GM23338 (cell line): ENCODE measurements around the gene TTC28. TPM values are rescaled to one million over a fixed set of nuclear protein-coding genes. Genes with fewer than 3 reads are reported as not detected.
"Not testable (repeated sequence)": the region's sequence is repeated elsewhere in the genome, so short reads cannot be mapped to it uniquely, and the experiment has no call there.

Experiments
- ATAC-seq: fragments of 200-7000 bp; cut with Tn5 transposase; 3 replicates; pipeline ENCODE4 v1.9.1; 2020
- DNase-seq: peaks from one replicate; pipeline ENCODE4 v3.0.0-alpha.2; 2015; ENCODE audit warnings: low spot score
- H2AFZ ChIP-seq: fragments of 200-600 bp; sonication (generic); 2 replicates; pipeline ENCODE4 v1.8.0; 2016; ENCODE audit warnings: antibody characterized with exemption, mild to moderate bottlenecking, moderate library complexity
- H3F3A ChIP-seq: fragments of 200-600 bp; sonication (generic); replicated peaks from 2 replicates; pipeline ENCODE4 v1.8.0; 2017; ENCODE audit warnings: antibody characterized with exemption, mixed run types, low read depth
- H3K27ac ChIP-seq: fragments of 200-600 bp; sonication (generic); 2 replicates; pipeline ENCODE4 v1.6.1; 2016; ENCODE audit warnings: low read depth
- H3K27me3 ChIP-seq: fragments of 200-600 bp; sonication (generic); 2 replicates; pipeline ENCODE4 v1.8.0; 2016; ENCODE audit warnings: mild to moderate bottlenecking, mixed run types, moderate library complexity; ENCODE audit not compliant: insufficient read depth
- H3K36me3 ChIP-seq: fragments of 200-600 bp; sonication (generic); 2 replicates; pipeline ENCODE4 v1.8.0; 2016; ENCODE audit warnings: mild to moderate bottlenecking; ENCODE audit not compliant: insufficient read depth
- H3K4me1 ChIP-seq: fragments of 200-600 bp; sonication (generic); 2 replicates; pipeline ENCODE4 v1.8.0; 2016; ENCODE audit warnings: mild to moderate bottlenecking, moderate library complexity; ENCODE audit not compliant: insufficient read depth
- H3K4me2 ChIP-seq: fragments of 200-600 bp; sonication (generic); 2 replicates; pipeline ENCODE4 v1.7.1; 2017; ENCODE audit warnings: mixed run types
- H3K4me3 ChIP-seq: fragments of 200-600 bp; sonication (generic); 2 replicates; pipeline ENCODE4 v1.6.1; 2016; ENCODE audit warnings: mixed run types
- H3K79me2 ChIP-seq: fragments of 200-600 bp; sonication (generic); replicated peaks from 2 replicates; pipeline ENCODE4 v1.8.0; 2017; ENCODE audit warnings: mild to moderate bottlenecking; ENCODE audit not compliant: insufficient read depth
- H3K9me2 ChIP-seq: fragments of 200-600 bp; sonication (generic); 2 replicates; pipeline ENCODE4 v1.8.0; 2017; ENCODE audit not compliant: insufficient read depth
- H4K20me1 ChIP-seq: fragments of 200-600 bp; sonication (generic); replicated peaks from 2 replicates; pipeline ENCODE4 v1.8.0; 2017; ENCODE audit warnings: mild to moderate bottlenecking; ENCODE audit not compliant: insufficient read depth
- H3K27ac Mint-ChIP-seq: 2 replicates; pipeline ENCODE4 v1.8.0; 2020; ENCODE audit warnings: inconsistent platforms, mild to moderate bottlenecking, moderate library complexity, mixed read lengths
- H3K27me3 Mint-ChIP-seq: 3 replicates; pipeline ENCODE4 v1.8.0; 2022; ENCODE audit warnings: low read depth, mild to moderate bottlenecking, moderate library complexity, mixed read lengths, inconsistent platforms; ENCODE audit not compliant: insufficient read depth, poor library complexity
- H3K36me3 Mint-ChIP-seq: 3 replicates; pipeline ENCODE4 v1.8.0; 2021; ENCODE audit warnings: low read depth, mild to moderate bottlenecking, inconsistent platforms, moderate library complexity, mixed read lengths
- H3K4me1 Mint-ChIP-seq: 3 replicates; pipeline ENCODE4 v1.8.0; 2020; ENCODE audit warnings: mild to moderate bottlenecking, inconsistent platforms, mixed read lengths
- H3K4me3 Mint-ChIP-seq: 3 replicates; pipeline ENCODE4 v1.8.0; 2021; ENCODE audit warnings: moderate library complexity, mild to moderate bottlenecking, inconsistent platforms, mixed read lengths
- H3K9me3 Mint-ChIP-seq: 3 replicates; pipeline ENCODE4 v1.8.0; 2020; ENCODE audit warnings: moderate library complexity, mild to moderate bottlenecking, inconsistent platforms, mixed read lengths
- ETS1 ChIP-seq: IDR thresholded peaks from 2 replicates; pipeline ENCODE4 v1.6.1; 2016; ENCODE audit warnings: antibody characterized with exemption
- EZH2 ChIP-seq: fragments of 200-600 bp; sonication (generic); IDR thresholded peaks from one replicate; pipeline ENCODE4 v1.8.0; 2017; ENCODE audit warnings: antibody characterized with exemption, mild to moderate bottlenecking, low read depth; ENCODE audit not compliant: unreplicated experiment
- EZH2phosphoT487 ChIP-seq: fragments of 200-600 bp; sonication (generic); IDR thresholded peaks from one replicate; pipeline ENCODE4 v1.8.1; 2018; ENCODE audit warnings: antibody characterized with exemption; ENCODE audit not compliant: unreplicated experiment
- ZNF114 ChIP-seq: fragments of 250-450 bp; sonication (Bioruptor Pico); IDR thresholded peaks from 2 replicates; pipeline ENCODE4 v1.5.0; 2020; ENCODE audit warnings: mild to moderate bottlenecking, moderate library complexity
- ZNF331 ChIP-seq: fragments of 250-450 bp; sonication (Bioruptor Pico); IDR thresholded peaks from 2 replicates; pipeline ENCODE4 v1.5.0; 2020; ENCODE audit warnings: low read depth, mild to moderate bottlenecking, moderate library complexity
- polyA plus RNA-seq: library from polyadenylated mRNA; unstranded; fragments of >200 nt; fragmentation: Nextera tagmentation; extraction: Ambion mirVana; gene quantifications from 2 replicates; pipeline ENCODE4 v1.2.1, GENCODE V29; 2016
- total RNA-seq: library from RNA; depleted of rRNA; stranded (reverse); fragments of >200 nt; shearing (Covaris generic); gene quantifications from 2 replicates; pipeline ENCODE4 v1.2.3, GENCODE V29; 2014

TTC28 gene
- total and polyA plus RNA-seq, 2 experiments from 2014 or later = 4.5 to 16.1 TPM

GRCh38 chr22:28217277-28217676, 462.4 kb downstream of the TTC28 start:
- H4K20me1 ChIP-seq = no peaks in the 10 kb centered on the region
- Mint-ChIP-seq H3K27me3 (peaks cover 4% of the 10 kb centered on the region), H3K4me1 (peaks cover 4% of the 10 kb centered on the region; the same call in 1 of the 3 replicates), H3K27ac (no peak overlapping the region), H3K4me3 (no peak overlapping the region), H3K36me3 (no peaks in the 10 kb centered on the region), H3K9me3 (peaks cover 4% of the 10 kb centered on the region; the same call in 2 of the 3 replicates)
- no peaks in the 10 kb centered on the region for H3K79me2 ChIP-seq
- H3K4me1 ChIP-seq = no peaks in the 10 kb centered on the region
- no peaks in the 10 kb centered on the region for H3F3A ChIP-seq
- no peak overlapping the region for H3K4me3 ChIP-seq
- no peak overlapping the region for H3K27ac ChIP-seq
- no peaks in the 10 kb centered on the region for H3K27me3 ChIP-seq
- DNase-seq (no peak), ATAC-seq (no peak)
- H3K36me3 ChIP-seq = no peaks in the 10 kb centered on the region
- TF ChIP-seq ZNF114 (CRISPR knock-in tag) = no peak
- no peak for TF ChIP-seq ZNF331 (CRISPR knock-in tag)
- TF ChIP-seq EZH2phosphoT487 = no peak
- no peak overlapping the region for H2AFZ ChIP-seq
- no peaks in the 10 kb centered on the region for H3K9me2 ChIP-seq
- H3K4me2 ChIP-seq = no peak overlapping the region

GRCh38 chr22:28214750-28215149, 464.9 kb downstream of the TTC28 start:
- H3K4me3 ChIP-seq, H2AFZ ChIP-seq, H3K27ac Mint-ChIP-seq, H3K9me3 Mint-ChIP-seq, ATAC-seq, H3K4me1 Mint-ChIP-seq, H4K20me1 ChIP-seq, DNase-seq, H3F3A ChIP-seq, H3K27ac ChIP-seq, H3K4me1 ChIP-seq, H3K36me3 ChIP-seq, H3K4me3 Mint-ChIP-seq, H3K9me2 ChIP-seq, H3K79me2 ChIP-seq, H3K4me2 ChIP-seq, H3K36me3 Mint-ChIP-seq: not testable (repeated sequence)
- H3K27me3 ChIP-seq = peaks cover 11% of the 10 kb centered on the region
- peaks cover 11% of the 10 kb centered on the region for H3K27me3 Mint-ChIP-seq

GRCh38 chr22:28209457-28209856, 470.2 kb downstream of the TTC28 start:
- ATAC-seq, H3K36me3 ChIP-seq, H3K27ac ChIP-seq, H2AFZ ChIP-seq, H3K36me3 Mint-ChIP-seq, DNase-seq, H3K9me2 ChIP-seq, H3F3A ChIP-seq, H4K20me1 ChIP-seq, H3K9me3 Mint-ChIP-seq, H3K27ac Mint-ChIP-seq, H3K79me2 ChIP-seq, H3K4me3 Mint-ChIP-seq: not testable (repeated sequence)
- Histone ChIP-seq H3K4me3 (peak overlapping the region; percentile 26; the same call in 1 of the 2 replicates), H3K4me2 (peak overlapping the region; percentile 68), H3K27me3 (peaks cover 24% of the 10 kb centered on the region), H3K4me1 (peaks cover 12% of the 10 kb centered on the region; the same call in 1 of the 2 replicates)
- peaks cover 10% of the 10 kb centered on the region for H3K27me3 Mint-ChIP-seq
- peaks cover 11% of the 10 kb centered on the region for H3K4me1 Mint-ChIP-seq

GRCh38 chr22:28208787-28209186, 470.9 kb downstream of the TTC28 start:
- peaks cover 14% of the 10 kb centered on the region for H3K4me1 Mint-ChIP-seq
- peaks cover 3% of the 10 kb centered on the region; the same call in 1 of the 3 replicates for H3K36me3 Mint-ChIP-seq
- H3F3A ChIP-seq = no peaks in the 10 kb centered on the region
- peaks cover 24% of the 10 kb centered on the region for H3K27me3 ChIP-seq
- H3K27me3 Mint-ChIP-seq = peaks cover 10% of the 10 kb centered on the region
- TF ChIP-seq EZH2 (no peak), ETS1 (no peak), EZH2phosphoT487 (no peak)
- no peak overlapping the region for H2AFZ ChIP-seq
- peak overlapping the region; percentile 68; the same call in 1 of the 2 replicates for H3K4me2 ChIP-seq
- H3K36me3 ChIP-seq = no peaks in the 10 kb centered on the region
- no peaks in the 10 kb centered on the region for H3K9me2 ChIP-seq
- ATAC-seq (no peak), DNase-seq (no peak)
- no peaks in the 10 kb centered on the region for H3K79me2 ChIP-seq
- H3K27ac Mint-ChIP-seq = no peak overlapping the region
- H3K9me3 Mint-ChIP-seq = peaks cover 3% of the 10 kb centered on the region; the same call in 1 of the 3 replicates
- peaks cover 15% of the 10 kb centered on the region; the same call in 1 of the 2 replicates for H3K4me1 ChIP-seq
- H3K27ac ChIP-seq = no peak overlapping the region
- H4K20me1 ChIP-seq = no peaks in the 10 kb centered on the region
- H3K4me3 Mint-ChIP-seq = no peak overlapping the region
- H3K4me3 ChIP-seq = no peak overlapping the region
